ENCODE measurements around the gene UMPS. TPM values are rescaled to one million over a fixed set of nuclear protein-coding genes. Genes with fewer than 3 reads are reported as not detected.

The UMPS gene
- total and polyA plus RNA-seq, 9 of the 15 experiments (the other 6 are each of a cell fraction or from before 2014, with no cell fraction given): 28.9 to 91.0 (median 45.9) TPM

DNA sequence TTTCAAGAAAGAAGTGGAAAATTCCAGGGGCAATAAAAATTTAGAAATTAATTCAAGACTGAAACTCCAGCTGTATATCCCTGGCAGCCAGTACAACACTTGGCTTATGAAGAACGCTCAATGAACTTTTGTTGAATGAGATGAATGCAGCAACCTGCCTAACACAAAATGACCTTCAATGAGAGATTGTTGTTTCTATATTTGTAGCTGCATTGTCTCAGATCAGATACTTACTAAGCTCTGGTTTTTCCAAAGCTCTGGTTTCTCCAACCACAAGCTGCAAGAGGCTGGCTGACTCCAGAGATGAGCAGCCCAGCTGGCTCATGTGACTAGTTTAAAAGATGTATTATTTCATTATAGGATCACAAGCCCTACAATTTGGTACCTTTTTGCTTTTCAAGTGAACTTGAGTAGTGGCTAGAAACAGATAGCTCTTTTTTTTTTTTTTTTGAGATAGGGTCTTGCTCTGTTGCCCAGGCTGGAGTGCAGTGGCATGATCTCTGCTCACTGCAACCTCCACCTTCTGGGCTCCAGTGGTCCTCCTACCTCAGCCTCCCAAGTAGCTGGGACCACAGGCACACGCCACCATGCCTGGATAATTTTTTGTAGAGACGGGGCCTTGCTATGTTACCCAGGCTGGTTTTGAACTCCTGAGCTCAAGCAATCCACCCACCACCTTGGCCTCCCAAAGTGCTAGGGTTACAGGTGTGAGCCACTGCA is 57.4 kb downstream of the UMPS start:
- no peaks in the 10 kb centered on the region for H3K9me1 ChIP-seq (ENCODE audit: control insufficient read depth, insufficient read depth, low read length)
- no peaks in the 10 kb centered on the region for H3K79me2 ChIP-seq (ENCODE audit: control insufficient read depth, insufficient read depth, low read length)
- H3K9me3 ChIP-seq (replicated peaks; ENCODE audit: control insufficient read depth, insufficient read depth, low read depth, low read length): no peaks in the 10 kb centered on the region
- ChIA-PET CTCF (ENCODE audit: low intra/inter-chr PET ratio) (interaction anchor here (2.3 kb wide), 1 partner anchor 114 kb away, joined by 21 read pairs; no protein-coding TSS in a partner anchor), POLR2A (interaction anchor here (0.9 to 1.9 kb wide), 4 partner anchors 10 to 34 kb away, joined by 3 to 4 read pairs (median 3); no protein-coding TSS in a partner anchor)
- intact Hi-C loops (cut with micrococcal nuclease): loop anchor here (2.0 kb wide), 1 partner anchor 113 kb away; no protein-coding TSS in a partner anchor
- no peaks in the 10 kb centered on the region for H4K20me1 ChIP-seq (replicated peaks; ENCODE audit: control insufficient read depth, insufficient read depth, low read length)
- H3K36me3 ChIP-seq (ENCODE audit: control insufficient read depth, insufficient read depth, low read length): no peaks in the 10 kb centered on the region
- ATAC-seq (no peak), FAIRE-seq (no peak), DNase-seq (ENCODE audit: extremely low read depth in 1 of 4, low spot score in 3 of 4) (no peak)
- H3K9ac ChIP-seq (ENCODE audit: insufficient read depth in 1 of 2, low read depth in 2 of 2, low read length in 2 of 2): no peak overlapping the region
- TF ChIP-seq, protein P1, sequence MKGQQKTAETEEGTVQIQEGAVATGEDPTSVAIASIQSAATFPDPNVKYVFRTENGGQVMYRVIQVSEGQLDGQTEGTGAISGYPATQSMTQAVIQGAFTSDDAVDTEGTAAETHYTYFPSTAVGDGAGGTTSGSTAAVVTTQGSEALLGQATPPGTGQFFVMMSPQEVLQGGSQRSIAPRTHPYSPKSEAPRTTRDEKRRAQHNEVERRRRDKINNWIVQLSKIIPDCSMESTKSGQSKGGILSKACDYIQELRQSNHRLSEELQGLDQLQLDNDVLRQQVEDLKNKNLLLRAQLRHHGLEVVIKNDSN (CRISPR knock-in tag; IDR thresholded peaks at IDR 0.05): no peak
- TF ChIP-seq, protein P2, sequence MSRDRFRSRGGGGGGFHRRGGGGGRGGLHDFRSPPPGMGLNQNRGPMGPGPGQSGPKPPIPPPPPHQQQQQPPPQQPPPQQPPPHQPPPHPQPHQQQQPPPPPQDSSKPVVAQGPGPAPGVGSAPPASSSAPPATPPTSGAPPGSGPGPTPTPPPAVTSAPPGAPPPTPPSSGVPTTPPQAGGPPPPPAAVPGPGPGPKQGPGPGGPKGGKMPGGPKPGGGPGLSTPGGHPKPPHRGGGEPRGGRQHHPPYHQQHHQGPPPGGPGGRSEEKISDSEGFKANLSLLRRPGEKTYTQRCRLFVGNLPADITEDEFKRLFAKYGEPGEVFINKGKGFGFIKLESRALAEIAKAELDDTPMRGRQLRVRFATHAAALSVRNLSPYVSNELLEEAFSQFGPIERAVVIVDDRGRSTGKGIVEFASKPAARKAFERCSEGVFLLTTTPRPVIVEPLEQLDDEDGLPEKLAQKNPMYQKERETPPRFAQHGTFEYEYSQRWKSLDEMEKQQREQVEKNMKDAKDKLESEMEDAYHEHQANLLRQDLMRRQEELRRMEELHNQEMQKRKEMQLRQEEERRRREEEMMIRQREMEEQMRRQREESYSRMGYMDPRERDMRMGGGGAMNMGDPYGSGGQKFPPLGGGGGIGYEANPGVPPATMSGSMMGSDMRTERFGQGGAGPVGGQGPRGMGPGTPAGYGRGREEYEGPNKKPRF (IDR thresholded peaks at IDR 0.05; ENCODE audit: low read depth, low read length): no peak
- TF ChIP-seq MTA1 (IDR thresholded peaks at IDR 0.05; ENCODE audit: borderline replicate concordance) (no peak), ZNF561 (CRISPR knock-in tag; conservative IDR thresholded peaks at IDR 0.05) (no peak)
- no peak overlapping the region for H3K27ac ChIP-seq (ENCODE audit: extremely low read depth, low read depth, low read length)
- no peak overlapping the region for H3K4me2 ChIP-seq (ENCODE audit: insufficient read depth, low read length)
- no peak overlapping the region for H3K4me3 ChIP-seq
- H3K27me3 ChIP-seq (ENCODE audit: control insufficient read depth in 2 of 2, insufficient read depth in 2 of 2, low read length in 2 of 2): no peaks in the 10 kb centered on the region
- 43% methylated on average over 1 of the region's 3 CpGs for WGBS (ENCODE audit: insufficient coverage, low coverage, missing lambda C conversion rate)
- H2AFZ ChIP-seq (ENCODE audit: low read depth, low read length): no peak overlapping the region
- in situ Hi-C loops (cut with MboI): no loop called here
- no TSS peak for BruUV-seq (replicated peaks)
- no peaks in the 10 kb centered on the region; a peak in 1 of 5 replicates for H3K4me1 ChIP-seq (replicated peaks in 1 of 2; ENCODE audit: control insufficient read depth in 2 of 2, insufficient read depth in 2 of 2, low read length in 2 of 2)
